ELF-1 (cell line): ENCODE results near the gene RTN4.

Source experiments
- DNase-seq: peaks from one replicate; pipeline ENCODE4 v3.0.0-alpha.2; 2016; ENCODE audit warnings: low read depth, low spot score

RTN4 gene

GRCh38 chr2:54924121-54924520 is 126.1 kb downstream of the RTN4 start:
- no peak for DNase-seq
